GM12878 (cell line): ENCODE results near the gene KIF22. TPM values are rescaled to one million over a fixed set of nuclear protein-coding genes. Genes with fewer than 3 reads are reported as not detected.

Experiments used
- ATAC-seq: fragments of 200-7000 bp; cut with Tn5 transposase; 3 replicates; pipeline ENCODE4 v1.9.1; 2020; ENCODE audit warnings: mild to moderate bottlenecking, moderate library complexity
- BruUV-seq: library from RNA; stranded (reverse); fragments of 400-500 nt; replicated peaks from 2 replicates; lab custom pipeline; 2021; lab: Mats Ljungman, UMichigan
- CTCF ChIA-PET: fragments of 300-600 bp; sonication (Branson Sonifier 250); formaldehyde crosslinking; extraction: SDS; loops from one replicate; lab custom pipeline; 2021; ENCODE audit warnings: inconsistent platforms; lab: Yijun Ruan, JAX
- POLR2A ChIA-PET: fragments of 350-600 bp; formaldehyde crosslinking; extraction: SDS; loops from one replicate; lab custom pipeline; 2021; ENCODE audit warnings: inconsistent platforms; lab: Charles Lee
- RAD21 ChIA-PET: fragments of 300-600 bp; sonication (Branson Sonifier 250); formaldehyde crosslinking; loops from one replicate; lab custom pipeline; 2023; ENCODE audit warnings: antibody characterized with exemption; ENCODE audit not compliant: unreplicated experiment; lab: Charles Lee
- SMC1A ChIA-PET: fragments of 300-600 bp; sonication (Branson Sonifier 250); formaldehyde crosslinking; loops from one replicate; lab custom pipeline; 2023; ENCODE audit not compliant: unreplicated experiment, uncharacterized antibody; lab: Charles Lee
- DNase-seq: peaks from one replicate; pipeline ENCODE4 v3.0.0-alpha.2; 2011; ENCODE audit warnings: low read depth, low spot score
- FAIRE-seq: peaks from 3 replicates; lab custom pipeline; 2011; peaks lifted over from hg19 to GRCh38; lab: Jason Lieb, UNC
- H2AFZ ChIP-seq: 2 replicates; pipeline ENCODE4 v1.6.0; 2011; ENCODE audit warnings: low read depth, low read length, control low read depth; ENCODE audit not compliant: control insufficient read depth
- H3K27ac ChIP-seq: 2 replicates; pipeline ENCODE4 v1.5.1; 2011; ENCODE audit warnings: control low read depth; ENCODE audit not compliant: control insufficient read depth, insufficient read depth
- H3K27me3 ChIP-seq, 2 experiments: replicated peaks in 1 of 2; 2 replicates each; pipeline versions ENCODE4 v1.6.0 to v1.6.1; 2011; ENCODE audit warnings: low read length in 1 of 2; ENCODE audit not compliant: control insufficient read depth in 2 of 2, insufficient read depth in 2 of 2
- H3K36me3 ChIP-seq, 2 experiments: 2 replicates each; pipeline ENCODE4 v1.5.1; 2011; ENCODE audit warnings: low read length in 1 of 2; ENCODE audit not compliant: control insufficient read depth in 2 of 2, insufficient read depth in 2 of 2
- H3K4me1 ChIP-seq: 2 replicates; pipeline ENCODE4 v1.6.1; 2011; ENCODE audit warnings: mild to moderate bottlenecking, low read length, moderate library complexity, mixed read lengths; ENCODE audit not compliant: control insufficient read depth, insufficient read depth
- H3K4me2 ChIP-seq: 2 replicates; pipeline ENCODE4 v1.6.0; 2011; ENCODE audit warnings: control low read depth; ENCODE audit not compliant: control insufficient read depth, insufficient read depth
- H3K4me3 ChIP-seq: fragments of 200-600 bp; sonication (generic); 2 replicates; pipeline ENCODE4 v1.5.1; 2016
- H3K79me2 ChIP-seq: 2 replicates; pipeline ENCODE4 v1.6.0; 2011; ENCODE audit warnings: low read length; ENCODE audit not compliant: control insufficient read depth, insufficient read depth
- H3K9ac ChIP-seq: 2 replicates; pipeline ENCODE4 v1.8.0; 2011; ENCODE audit warnings: low read length, control low read depth, mixed read lengths; ENCODE audit not compliant: control insufficient read depth, insufficient read depth
- H3K9me3 ChIP-seq: replicated peaks from 3 replicates; pipeline ENCODE4 v1.5.1; 2011; ENCODE audit warnings: mild to moderate bottlenecking, low read length; ENCODE audit not compliant: control insufficient read depth, insufficient read depth
- H4K20me1 ChIP-seq: 2 replicates; pipeline ENCODE4 v1.6.0; 2011; ENCODE audit not compliant: control insufficient read depth, insufficient read depth
- ATF2 ChIP-seq: IDR thresholded peaks from 2 replicates; pipeline ENCODE4 v1.6.1; 2012; ENCODE audit warnings: low read length, inconsistent platforms
- ATF3 ChIP-seq: IDR thresholded peaks from 2 replicates; pipeline ENCODE4 v1.6.1; 2011; ENCODE audit warnings: low read depth, mild to moderate bottlenecking, low read length, moderate library complexity, borderline replicate concordance; ENCODE audit errors: extremely low read depth
- CEBPB ChIP-seq, 2 experiments: fragments of 150-350 bp in 1 of 2; IDR thresholded peaks; 2 replicates each; pipeline ENCODE4 v1.6.1; 2012 to 2014; ENCODE audit warnings: low read depth in 2 of 2, low read length in 2 of 2, borderline replicate concordance in 1 of 2, inconsistent platforms in 1 of 2
- CHD2 ChIP-seq: IDR thresholded peaks from 2 replicates; pipeline ENCODE4 v1.6.1; 2011; ENCODE audit warnings: low read depth, low read length, improper control_type of control experiment, borderline replicate concordance
- EP300 ChIP-seq, 2 experiments: fragments of 150-350 bp in 1 of 2; IDR thresholded peaks; 2 replicates each; pipeline ENCODE4 v1.6.1; 2011 to 2012; ENCODE audit warnings: low read depth in 2 of 2, low read length in 2 of 2, borderline replicate concordance in 1 of 2, improper control_type of control experiment in 1 of 2, inconsistent platforms in 1 of 2; ENCODE audit not compliant: control insufficient read depth in 1 of 2
- EZH2 ChIP-seq: IDR thresholded peaks from 2 replicates; pipeline ENCODE4 v1.6.1; 2012; ENCODE audit warnings: low read depth, mild to moderate bottlenecking, control low read depth, inconsistent platforms, low read length, borderline replicate concordance; ENCODE audit not compliant: control insufficient read depth
- NBN ChIP-seq: fragments of 450-650 bp; IDR thresholded peaks from 2 replicates; pipeline ENCODE4 v1.6.1; 2016
- NFXL1 ChIP-seq: fragments of 450-650 bp; IDR thresholded peaks from 2 replicates; pipeline ENCODE4 v1.6.1; 2017; ENCODE audit warnings: antibody characterized with exemption, mild to moderate bottlenecking, borderline replicate concordance
- NR2C1 ChIP-seq: fragments of 450-650 bp; IDR thresholded peaks from 2 replicates; pipeline ENCODE4 v1.6.1; 2017; ENCODE audit warnings: antibody characterized with exemption, mild to moderate bottlenecking, moderate library complexity
- PAX8 ChIP-seq: fragments of 450-650 bp; IDR thresholded peaks from 2 replicates; pipeline ENCODE4 v1.6.1; 2017; ENCODE audit warnings: mild to moderate bottlenecking, moderate library complexity
- RELA ChIP-seq: fragments of 450-650 bp; IDR thresholded peaks from 2 replicates; pipeline ENCODE4 v1.8.0; 2014; ENCODE audit warnings: borderline replicate concordance; ENCODE audit not compliant: partially characterized antibody
- REST ChIP-seq: IDR thresholded peaks from 2 replicates; pipeline ENCODE4 v1.6.1; 2012; ENCODE audit warnings: mild to moderate bottlenecking, low read depth, low read length
- SMC3 ChIP-seq: IDR thresholded peaks from 2 replicates; pipeline ENCODE4 v1.6.1; 2011; ENCODE audit warnings: low read length, improper control_type of control experiment, borderline replicate concordance
- ZNF24 ChIP-seq: fragments of 450-650 bp; IDR thresholded peaks from 2 replicates; pipeline ENCODE4 v1.6.1; 2017; ENCODE audit warnings: antibody characterized with exemption, mild to moderate bottlenecking
- WGBS: methylation state at CpG from one replicate; pipeline ENCODE4 v1.1.6; 2016; ENCODE audit warnings: low lambda C conversion rate; ENCODE audit not compliant: insufficient replicate concordance, insufficient coverage; ENCODE audit errors: missing lambda C conversion rate; 5-methylcytosine and 5-hydroxymethylcytosine counted together
- in situ Hi-C: fragments of 300-500 bp; cut with MboI; formaldehyde crosslinking; loops from 9 replicates; pipeline ENCODE4 v1.14.3; 2018; ENCODE audit warnings: mixed read lengths
- intact Hi-C: fragments of 100-400 bp; cut with micrococcal nuclease; formaldehyde crosslinking; loops from one replicate; pipeline ENCODE4 v1.14.2; 2022; ENCODE audit not compliant: unreplicated experiment
- polyA plus RNA-seq, 11 experiments: library from polyadenylated mRNA; depleted of rRNA in 4 of 11; unstranded in 6 of 11; stranded (reverse) in 5 of 11; fragments of >200 nt; fragmentation: Nextera tagmentation in 4 of 11; fragmentation: Illumina TruSeq in 1 of 11; extraction: Ambion mirVana in 4 of 11; extraction: Trizol in 1 of 11; gene quantifications; 1 replicate in 1 of 11; 2 replicates in 10 of 11; pipeline versions ENCODE4 v1.2.1 to v1.2.3, GENCODE V29; 2011 to 2016; ENCODE audit warnings: inconsistent platforms in 2 of 11, missing spikeins in 2 of 11, low read depth in 1 of 11
- total RNA-seq, 4 experiments: library from RNA; depleted of rRNA in 3 of 4; stranded (reverse); fragments of >200 nt in 3 of 4; fragmentation: Illumina TruSeq in 1 of 4; extraction: Trizol in 1 of 4; gene quantifications; 2 replicates each; pipeline versions ENCODE4 v1.2.1 to v1.2.3, GENCODE V29; 2013 to 2021
- TF ChIP-seq, protein P1 (sequence below): fragments of 450-650 bp; IDR thresholded peaks from 2 replicates; pipeline ENCODE4 v1.6.1; 2018; ENCODE audit warnings: borderline replicate concordance, mild to moderate bottlenecking; ENCODE audit not compliant: partially characterized antibody

The KIF22 gene
- total and polyA plus RNA-seq, 10 of the 15 experiments (the other 5 are each of a cell fraction or from before 2014, with no cell fraction given) = 7.6 to 158 (median 132) TPM

DNA sequence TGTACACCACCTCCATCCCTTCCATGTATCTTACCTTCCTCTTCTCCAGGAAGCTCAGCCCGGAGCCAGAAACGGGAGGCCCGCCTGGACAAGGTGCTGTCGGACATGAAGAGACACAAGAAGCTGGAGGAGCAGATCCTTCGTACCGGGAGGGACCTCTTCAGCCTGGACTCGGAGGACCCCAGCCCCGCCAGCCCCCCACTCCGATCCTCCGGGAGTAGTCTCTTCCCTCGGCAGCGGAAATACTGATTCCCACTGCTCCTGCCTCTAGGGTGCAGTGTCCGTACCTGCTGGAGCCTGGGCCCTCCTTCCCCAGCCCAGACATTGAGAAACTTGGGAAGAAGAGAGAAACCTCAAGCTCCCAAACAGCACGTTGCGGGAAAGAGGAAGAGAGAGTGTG is 29.0 kb downstream of the KIF22 start:
- Histone ChIP-seq H3K9ac (peak overlapping the region; percentile 91; the same call in 1 of the 2 replicates), H3K4me3 (peak overlapping the region; percentile 94), H4K20me1 (no peaks in the 10 kb centered on the region)
- TF ChIP-seq ATF2 (no peak), SMC3 (no peak), REST (no peak), NBN (no peak), RELA (no peak), EZH2 (no peak), ZNF24 (no peak), ATF3 (no peak), EP300 (IDR thresholded peaks at IDR 0.05; ENCODE audit: borderline replicate concordance in 1 of 2, control insufficient read depth in 1 of 2, low read depth in 2 of 2, low read length in 2 of 2) (no peak), NR2C1 (no peak), CHD2 (no peak), CEBPB (IDR thresholded peaks at IDR 0.05; ENCODE audit: borderline replicate concordance in 1 of 2, low read depth in 2 of 2, low read length in 2 of 2) (no peak), NFXL1 (no peak), PAX8 (no peak)
- TF ChIP-seq, protein P1, sequence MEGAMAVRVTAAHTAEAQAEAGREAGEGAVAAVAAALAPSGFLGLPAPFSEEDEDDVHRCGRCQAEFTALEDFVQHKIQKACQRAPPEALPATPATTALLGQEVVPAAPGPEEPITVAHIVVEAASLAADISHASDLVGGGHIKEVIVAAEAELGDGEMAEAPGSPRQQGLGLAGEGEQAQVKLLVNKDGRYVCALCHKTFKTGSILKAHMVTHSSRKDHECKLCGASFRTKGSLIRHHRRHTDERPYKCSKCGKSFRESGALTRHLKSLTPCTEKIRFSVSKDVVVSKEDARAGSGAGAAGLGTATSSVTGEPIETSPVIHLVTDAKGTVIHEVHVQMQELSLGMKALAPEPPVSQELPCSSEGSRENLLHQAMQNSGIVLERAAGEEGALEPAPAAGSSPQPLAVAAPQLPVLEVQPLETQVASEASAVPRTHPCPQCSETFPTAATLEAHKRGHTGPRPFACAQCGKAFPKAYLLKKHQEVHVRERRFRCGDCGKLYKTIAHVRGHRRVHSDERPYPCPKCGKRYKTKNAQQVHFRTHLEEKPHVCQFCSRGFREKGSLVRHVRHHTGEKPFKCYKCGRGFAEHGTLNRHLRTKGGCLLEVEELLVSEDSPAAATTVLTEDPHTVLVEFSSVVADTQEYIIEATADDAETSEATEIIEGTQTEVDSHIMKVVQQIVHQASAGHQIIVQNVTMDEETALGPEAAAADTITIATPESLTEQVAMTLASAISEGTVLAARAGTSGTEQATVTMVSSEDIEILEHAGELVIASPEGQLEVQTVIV = no peak

More for the DNA sequence above, 29.0 kb downstream of the KIF22 start:
- Histone ChIP-seq H3K36me3 (peaks cover 0 to 2% of the 10 kb centered on the region in 2 experiments; a peak in 1 of 4 replicates), H3K4me1 (peaks cover 17% of the 10 kb centered on the region), H3K27ac (0 out of 2 replicates have a peak overlapping the region, but pooled peaks have one; percentile 91), H2AFZ (no peak overlapping the region), H3K27me3 (no peaks in the 10 kb centered on the region), H3K9me3 (no peaks in the 10 kb centered on the region), H3K4me2 (peak overlapping the region; percentile 96), H3K79me2 (peaks cover 54% of the 10 kb centered on the region)
- intact Hi-C loops = loop anchor here (5.0 kb wide), 1 partner anchor 203 kb away; the partner anchor contains the start of gene C16orf92
- no peak for ATAC-seq
- no peak for DNase-seq
- POLR2A ChIA-PET = interaction anchor here (0.6 to 5.5 kb wide), 8 partner anchors 8 to 173 kb away, joined by 4 to 40 read pairs (median 5); partner anchors contain the start of genes C16orf54, MAZ and PRRT2
- WGBS = 82% methylated on average over 15 of the region's 15 CpGs
- CTCF ChIA-PET = interaction anchor here (0.9 to 8.3 kb wide), 8 partner anchors 10 to 213 kb away, joined by 3 to 99 read pairs (median 4); partner anchors contain the start of gene KIF22
- FAIRE-seq = no peak
- SMC1A ChIA-PET = interaction anchor here (0.5 to 7.8 kb wide), 4 partner anchors 10 to 128 kb away, joined by 3 to 48 read pairs (median 6); no protein-coding TSS in a partner anchor
- in situ Hi-C loops = loop anchor here (5.0 kb wide), 1 partner anchor 217 kb away; no protein-coding TSS in a partner anchor
- RAD21 ChIA-PET = interaction anchor here (1.1 to 7.9 kb wide), 5 partner anchors 8 to 65 kb away, joined by 3 to 51 read pairs (median 4); no protein-coding TSS in a partner anchor
- BruUV-seq = no TSS peak
